Measurements from ENCODE around the gene CAPN10. TPM values are rescaled to one million over a fixed set of nuclear protein-coding genes. Genes with fewer than 3 reads are reported as not detected.

The CAPN10 gene
- polyA plus RNA-seq, 3 donors, result 7.3 to 57.0 (median 7.4) TPM

- Histone ChIP-seq H4K20me1 (ENCODE audit: insufficient read depth, low read length) (peaks cover 6% of the 10 kb centered on the region), H3K4me3 (replicated peaks in 1 of 3; ENCODE audit: low read depth in 2 of 3, low read length in 3 of 3) (no peak overlapping the region), H3K4me1 (ENCODE audit: control insufficient read depth in 1 of 2, insufficient read depth in 2 of 2, low read length in 2 of 2) (peaks cover 14 to 28% of the 10 kb centered on the region in 2 donors), H3K36me3 (replicated peaks in 1 of 2; ENCODE audit: control insufficient read depth in 1 of 2, insufficient read depth in 2 of 2, low read length in 2 of 2) (peaks cover 34 to 35% of the 10 kb centered on the region in 2 donors), H3K27me3 (ENCODE audit: control insufficient read depth in 2 of 2, insufficient read depth in 2 of 2, low read length in 2 of 2) (no peaks in the 10 kb centered on the region), H2AFZ (ENCODE audit: insufficient read depth, low read depth, low read length, poor library complexity, severe bottlenecking) (no peak overlapping the region), H3K4me2 (replicated peaks; ENCODE audit: extremely low read depth, low read length, poor library complexity, severe bottlenecking) (no peak overlapping the region), H3K9ac (ENCODE audit: insufficient read depth, low read length, poor library complexity, severe bottlenecking) (no peak overlapping the region), H3K27ac (ENCODE audit: low read depth in 1 of 2, low read length in 2 of 2) (no peak overlapping the region), H3K9me3 (replicated peaks in 1 of 2; ENCODE audit: control insufficient read depth in 1 of 2, insufficient read depth in 1 of 2, low read length in 2 of 2) (peaks cover 12 to 20% of the 10 kb centered on the region in 2 donors), H3K79me2 (ENCODE audit: insufficient read depth, low read length) (peaks cover 4% of the 10 kb centered on the region)
- Mint-ChIP-seq H3K9me3 (peaks cover 20 to 33% (median 26%) of the 10 kb centered on the region in 7 donors), H3K4me3 (no peak overlapping the region), H3K27me3 (ENCODE audit: low read depth in 3 of 3) (peaks cover 0 to 4% (median 3%) of the 10 kb centered on the region in 3 donors), H3K36me3 (peaks cover 23 to 46% of the 10 kb centered on the region in 2 donors), H3K27ac (no peak overlapping the region), H3K4me1 (peaks cover 15% of the 10 kb centered on the region)
- WGBS (ENCODE audit: insufficient coverage), result 100% methylated on average over 1 of the region's 1 CpG
- intact Hi-C loops (cut with micrococcal nuclease), result no loop called here
- TF ChIP-seq CTCF (IDR thresholded peaks at IDR 0.05), result no peak
- peak in 1 of 3 donors; percentile 3 for DNase-seq
Measured at GRCh38 chr2:240632306-240632721, 45.8 kb downstream of the CAPN10 start.

- H3K4me2 ChIP-seq (replicated peaks; ENCODE audit: extremely low read depth, low read length, poor library complexity, severe bottlenecking), result no peak overlapping the region
- WGBS (ENCODE audit: insufficient coverage), result 96% methylated on average over 6 of the region's 6 CpGs
- H3K79me2 ChIP-seq (ENCODE audit: insufficient read depth, low read length), result no peaks in the 10 kb centered on the region
- Mint-ChIP-seq H3K4me3 (no peak overlapping the region), H3K4me1 (peaks cover 12% of the 10 kb centered on the region), H3K27ac (peak overlapping the region in 1 of 7 donors; percentile 42), H3K27me3 (ENCODE audit: low read depth in 3 of 3) (peaks cover 3 to 10% (median 7%) of the 10 kb centered on the region in 3 donors), H3K9me3 (peaks cover 20 to 38% (median 33%) of the 10 kb centered on the region in 7 donors), H3K36me3 (peaks cover 9 to 25% of the 10 kb centered on the region in 2 donors)
- no peak overlapping the region for H3K4me3 ChIP-seq (replicated peaks in 1 of 3; ENCODE audit: low read depth in 2 of 3, low read length in 3 of 3)
- peak overlapping the region; percentile 4 for H3K9ac ChIP-seq (ENCODE audit: insufficient read depth, low read length, poor library complexity, severe bottlenecking)
- no peaks in the 10 kb centered on the region for H3K27me3 ChIP-seq (ENCODE audit: control insufficient read depth in 2 of 2, insufficient read depth in 2 of 2, low read length in 2 of 2)
- intact Hi-C loops (cut with micrococcal nuclease), result no loop called here
- H4K20me1 ChIP-seq (ENCODE audit: insufficient read depth, low read length), result peaks cover under 1% of the 10 kb centered on the region
- no peak overlapping the region for H2AFZ ChIP-seq (ENCODE audit: insufficient read depth, low read depth, low read length, poor library complexity, severe bottlenecking)
- H3K27ac ChIP-seq (ENCODE audit: low read depth in 1 of 2, low read length in 2 of 2), result no peak overlapping the region
- DNase-seq, result peak in 1 of 3 donors; percentile 6
- H3K9me3 ChIP-seq (replicated peaks in 1 of 2; ENCODE audit: control insufficient read depth in 1 of 2, insufficient read depth in 1 of 2, low read length in 2 of 2), result peaks cover 12 to 20% of the 10 kb centered on the region in 2 donors
- no peak for TF ChIP-seq CTCF (IDR thresholded peaks at IDR 0.05)
- H3K36me3 ChIP-seq (replicated peaks in 1 of 2; ENCODE audit: control insufficient read depth in 1 of 2, insufficient read depth in 2 of 2, low read length in 2 of 2), result peaks cover 13 to 18% of the 10 kb centered on the region in 2 donors
- peaks cover 8 to 20% of the 10 kb centered on the region in 2 donors for H3K4me1 ChIP-seq (ENCODE audit: control insufficient read depth in 1 of 2, insufficient read depth in 2 of 2, low read length in 2 of 2)
Measured at GRCh38 chr2:240635121-240635997, 48.8 kb downstream of the CAPN10 start.
